WI38 (cell line): ENCODE data around the gene TEX35.

Source experiments
- H3K4me3 ChIP-seq: 2 replicates; pipeline ENCODE4 v1.5.1; 2011; ENCODE audit warnings: low read depth, mild to moderate bottlenecking, control low read depth, low read length
- CTCF ChIP-seq: IDR thresholded peaks from 2 replicates; pipeline ENCODE4 v1.5.1; 2012; ENCODE audit warnings: low read depth, mild to moderate bottlenecking, control low read depth, low read length

TEX35 gene

GRCh38 chr1:178477373-178477772 is 35.5 kb upstream of the TEX35 start:
- H3K4me3 ChIP-seq = no peak overlapping the region
- no peak for TF ChIP-seq CTCF

- H3K4me3 ChIP-seq = no peak overlapping the region
These were observed 35.1 kb upstream of the TEX35 start for GRCh38 chr1:178477841-178478240.

GRCh38 chr1:178483251-178483957 is 29.5 kb upstream of the TEX35 start:
- no peak for TF ChIP-seq CTCF
- H3K4me3 ChIP-seq = no peak overlapping the region

More at GRCh38 chr1:178477841-178478240, 35.1 kb upstream of the TEX35 start:
- no peak for TF ChIP-seq CTCF

- TF ChIP-seq CTCF = no peak
These were observed 28.1 kb upstream of the TEX35 start for GRCh38 chr1:178484698-178485225.

GRCh38 chr1:178485541-178485981 is 27.3 kb upstream of the TEX35 start:
- TF ChIP-seq CTCF = no peak
- H3K4me3 ChIP-seq = no peak overlapping the region

More at GRCh38 chr1:178484698-178485225, 28.1 kb upstream of the TEX35 start:
- no peak overlapping the region for H3K4me3 ChIP-seq

- no peak overlapping the region for H3K4me3 ChIP-seq
These were observed 26.5 kb upstream of the TEX35 start for GRCh38 chr1:178486100-178487069.

More at GRCh38 chr1:178486100-178487069, 26.5 kb upstream of the TEX35 start:
- no peak for TF ChIP-seq CTCF
